ENCODE results near the gene PSMB3.

- TF ChIP-seq GATA2 (IDR thresholded peaks at IDR 0.05; ENCODE audit: low read depth, low read length) (no peak), GATA3 (IDR thresholded peaks at IDR 0.05; ENCODE audit: low read depth, low read length) (no peak)
Observed at GRCh38 chr17:38704606-38705522, 47.7 kb upstream of the PSMB3 start, which contains the start of gene MLLT6.
